ENCODE results near the gene BARX2.

- no peak for TF ChIP-seq POLR2A (IDR thresholded peaks at IDR 0.05; ENCODE audit: low read depth, low read length)
- no peak for TF ChIP-seq CTCF (IDR thresholded peaks at IDR 0.05; ENCODE audit: extremely low read depth in 1 of 2, insufficient read depth in 1 of 2, low read depth in 1 of 2, low read length in 2 of 2)
- TF ChIP-seq POLR2AphosphoS5 (IDR thresholded peaks at IDR 0.05; ENCODE audit: insufficient read depth, low read depth, low read length): no peak
- no peak for TF ChIP-seq EZH2 (IDR thresholded peaks at IDR 0.05; ENCODE audit: borderline replicate concordance, low read depth, low read length, severe bottlenecking)
- no peak for TF ChIP-seq MAX (IDR thresholded peaks at IDR 0.05; ENCODE audit: insufficient read depth, insufficient read length)
- no peak for TF ChIP-seq JUN (IDR thresholded peaks at IDR 0.05; ENCODE audit: borderline replicate concordance, insufficient read depth, insufficient read length, low read depth)
- no peak for TF ChIP-seq FOS (IDR thresholded peaks at IDR 0.05; ENCODE audit: borderline replicate concordance, insufficient read depth, low read length)
Observed at GRCh38 chr11:129455101-129455500, 79.5 kb downstream of the BARX2 start.

Data from endothelial cell of umbilical vein (primary cell).